HUES6 (cell line): Measurements from ENCODE around the gene PRR12.

Experiments
- H3K27ac ChIP-seq: 2 replicates; pipeline ENCODE4 v1.7.0; 2013; ENCODE audit warnings: low read depth, mild to moderate bottlenecking, low read length, inconsistent platforms
- H3K27me3 ChIP-seq: 2 replicates; pipeline ENCODE4 v1.6.1; 2013; ENCODE audit warnings: low read length; ENCODE audit not compliant: control insufficient read depth, insufficient read depth
- H3K36me3 ChIP-seq: 2 replicates; pipeline ENCODE4 v1.6.1; 2013; ENCODE audit warnings: low read length; ENCODE audit not compliant: control insufficient read depth, insufficient read depth
- H3K4me1 ChIP-seq: 2 replicates; pipeline ENCODE4 v1.6.1; 2013; ENCODE audit warnings: low read length; ENCODE audit not compliant: control insufficient read depth, insufficient read depth
- H3K4me3 ChIP-seq: 2 replicates; pipeline ENCODE4 v1.5.1; 2013; ENCODE audit warnings: low read depth, low read length
- H3K9ac ChIP-seq: one replicate; pipeline ENCODE4 v1.6.1; 2013; ENCODE audit warnings: mild to moderate bottlenecking, low read length
- H3K9me3 ChIP-seq: 2 replicates; pipeline ENCODE4 v1.6.1; 2013; ENCODE audit warnings: low read depth, low read length; ENCODE audit not compliant: control insufficient read depth, insufficient read depth

Gene PRR12

DNA sequence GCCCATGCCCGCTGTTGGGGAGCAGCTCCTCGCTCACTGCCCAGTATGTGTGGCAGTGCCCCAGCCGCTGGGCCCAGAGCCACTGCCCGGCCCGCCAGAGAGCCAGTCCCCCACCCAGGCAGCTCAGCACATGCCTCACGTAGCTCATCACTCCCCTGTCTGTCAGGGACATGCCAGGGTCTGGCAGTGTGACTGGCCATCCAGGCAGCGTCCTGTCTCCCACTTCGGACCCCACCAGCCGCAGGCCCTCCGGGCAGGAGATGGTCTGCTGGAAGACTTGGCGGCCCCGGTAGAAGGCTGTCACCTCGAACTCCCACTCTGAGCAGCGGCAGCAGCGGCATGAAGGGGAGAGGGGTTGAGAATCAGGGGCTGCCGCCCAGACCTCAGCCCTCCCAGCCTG is 71.0 kb downstream of the PRR12 start:
- Histone ChIP-seq H3K27ac (no peak overlapping the region), H3K9me3 (peaks cover 8% of the 10 kb centered on the region), H3K27me3 (no peaks in the 10 kb centered on the region), H3K9ac (no peak overlapping the region), H3K36me3 (peaks cover 61% of the 10 kb centered on the region), H3K4me1 (0 out of 2 replicates have a peak, but pooled peaks cover 2% of the 10 kb centered on the region), H3K4me3 (no peak overlapping the region)

DNA sequence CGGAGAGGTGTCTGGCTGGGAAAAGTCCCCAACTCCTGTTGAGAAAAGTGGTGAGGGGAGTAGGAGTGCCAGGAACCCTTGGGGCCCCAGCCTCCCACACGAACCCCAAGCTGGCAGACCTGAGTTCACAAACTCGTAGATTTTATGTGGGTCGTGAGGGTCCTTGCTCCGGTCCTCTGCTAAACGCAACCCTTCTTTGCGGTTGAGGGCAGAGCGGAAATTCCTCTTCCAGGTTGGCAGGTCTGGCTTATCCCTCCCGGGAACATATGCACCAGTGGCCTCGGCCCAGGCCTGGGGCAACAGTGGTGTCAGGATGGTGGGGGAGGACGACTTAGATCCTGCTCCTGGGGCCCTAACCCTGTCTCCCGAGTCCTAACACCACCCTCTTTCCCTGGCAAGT is 72.2 kb downstream of the PRR12 start:
- Histone ChIP-seq H3K27ac (no peak overlapping the region), H3K36me3 (peaks cover 58% of the 10 kb centered on the region), H3K9me3 (peaks cover 8% of the 10 kb centered on the region), H3K4me1 (0 out of 2 replicates have a peak, but pooled peaks cover 2% of the 10 kb centered on the region), H3K9ac (no peak overlapping the region), H3K4me3 (no peak overlapping the region), H3K27me3 (no peaks in the 10 kb centered on the region)

DNA sequence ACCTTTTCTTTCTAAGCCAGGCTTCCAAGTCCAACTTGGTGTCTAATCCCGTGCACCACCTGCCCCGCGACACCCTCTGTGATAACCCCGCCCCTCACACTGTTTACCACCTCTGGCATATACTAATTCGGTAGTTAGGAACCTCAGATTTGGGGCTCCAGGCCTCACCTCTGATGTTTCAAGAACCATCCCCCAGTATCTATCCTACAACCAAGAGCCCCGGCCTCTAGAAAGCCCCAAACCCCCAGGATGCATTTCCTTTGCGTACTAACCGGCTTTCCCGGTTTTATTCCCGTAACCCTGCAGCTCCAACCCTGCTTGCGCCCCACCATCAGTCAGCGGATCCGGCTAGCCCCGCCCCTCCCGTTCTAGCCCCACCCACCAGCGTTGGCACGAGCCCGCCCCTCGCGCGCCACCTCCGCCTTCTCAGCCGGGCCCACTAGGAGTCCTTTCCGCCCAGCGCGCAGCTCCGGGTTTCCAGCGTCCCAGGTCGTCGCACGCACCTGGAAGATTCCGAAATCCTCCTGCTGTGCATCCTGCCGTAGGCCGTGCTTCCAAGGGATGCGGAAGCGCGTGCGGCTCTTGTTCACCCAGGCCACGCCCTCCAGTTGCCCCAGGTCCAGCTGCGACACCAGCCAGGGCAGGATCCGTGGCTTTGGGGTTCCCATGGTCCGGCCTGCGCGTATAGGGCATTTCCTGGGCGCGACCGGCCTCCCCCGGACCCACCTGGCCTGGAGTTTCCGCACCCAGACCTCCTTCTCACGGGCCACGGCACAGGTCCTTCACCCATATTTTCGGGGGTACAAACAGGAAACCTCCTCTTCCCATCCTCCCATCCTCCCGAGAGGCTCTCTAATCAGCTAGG is 73.4 kb downstream of the PRR12 start:
- Histone ChIP-seq H3K4me1 (0 out of 2 replicates have a peak, but pooled peaks cover 2% of the 10 kb centered on the region), H3K36me3 (peaks cover 53% of the 10 kb centered on the region), H3K9me3 (peaks cover 8% of the 10 kb centered on the region), H3K9ac (peak overlapping the region; percentile 86), H3K27me3 (no peaks in the 10 kb centered on the region), H3K27ac (0 out of 2 replicates have a peak overlapping the region, but pooled peaks have one; percentile 11), H3K4me3 (peak overlapping the region; percentile 98)

DNA sequence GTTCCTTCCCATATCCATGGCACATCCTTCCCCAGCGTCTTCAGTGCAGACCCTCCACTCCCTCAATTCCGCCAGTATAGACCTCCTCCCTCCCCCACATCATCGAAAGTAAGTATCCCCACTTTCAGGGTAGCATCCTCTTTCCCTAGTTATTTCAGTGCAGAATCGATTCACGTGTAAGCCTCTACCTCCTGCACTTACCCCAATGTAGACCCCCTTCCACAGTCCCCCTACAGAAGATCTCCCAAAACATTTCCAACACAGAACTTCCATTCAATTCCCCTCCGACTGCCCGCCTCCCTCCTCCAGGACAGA is 74.0 kb downstream of the PRR12 start:
- peaks cover 6% of the 10 kb centered on the region for H3K9me3 ChIP-seq
- peak overlapping the region; percentile 98 for H3K4me3 ChIP-seq
- peak overlapping the region; percentile 86 for H3K9ac ChIP-seq
- H3K27me3 ChIP-seq: no peaks in the 10 kb centered on the region
- H3K4me1 ChIP-seq: 0 out of 2 replicates have a peak, but pooled peaks cover 2% of the 10 kb centered on the region
- peaks cover 51% of the 10 kb centered on the region for H3K36me3 ChIP-seq
- H3K27ac ChIP-seq: peak overlapping the region; percentile 11; the same call in 1 of the 2 replicates

DNA sequence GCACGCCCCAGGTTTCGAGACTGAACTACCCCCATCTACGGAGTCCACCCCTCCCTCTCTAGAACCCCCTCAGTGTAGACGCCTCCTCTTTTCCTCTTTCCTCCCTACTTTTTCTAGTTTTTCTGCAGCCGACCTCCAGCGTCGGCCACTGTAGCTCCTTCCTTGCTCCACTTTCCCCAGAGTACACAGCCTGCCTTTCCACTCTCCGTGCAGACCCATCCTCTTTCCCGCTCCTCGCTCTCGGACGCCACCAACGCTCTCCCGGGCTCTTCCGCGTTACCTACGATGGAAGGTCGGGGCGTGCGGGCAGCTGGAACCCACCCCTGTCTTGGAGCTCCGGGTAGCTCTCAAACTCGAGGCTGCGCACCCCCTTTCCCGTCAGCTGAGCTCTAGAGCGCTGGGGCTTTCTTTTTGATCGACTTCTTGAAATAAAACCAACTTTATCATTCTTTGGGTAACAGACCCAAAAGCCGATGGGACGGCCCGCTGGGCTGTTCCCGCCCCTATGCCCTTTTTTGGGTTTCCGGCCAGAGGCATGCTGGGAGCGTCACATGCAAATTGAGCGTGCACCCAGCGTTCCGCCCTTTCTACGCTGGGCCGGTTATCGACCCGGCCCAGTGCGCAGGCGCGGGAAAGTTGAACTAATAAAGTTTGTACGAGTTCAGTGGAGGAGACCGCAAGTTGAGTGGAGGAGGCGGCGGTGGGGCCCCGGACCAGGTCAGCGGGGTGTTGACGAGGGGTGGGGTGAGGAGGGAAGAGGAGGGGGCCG is 74.6 kb downstream of the PRR12 start, which contains the start of the genes BCL2L12 and IRF3:
TSS of gene BCL2L12 (plus strand) at position 583 of the 769 bp plus-strand sequence. CDS start 760 bp downstream, outside the sequence.
TSS of gene IRF3 (minus strand) at position 507 of the 769 bp plus-strand sequence. CDS start 1,019 bp downstream, outside the sequence.
- Histone ChIP-seq H3K27ac (peak within 1 kb of the TSS; percentile 38; the same call in 1 of the 2 replicates), H3K27me3 (no peaks in the 10 kb centered on the region), H3K4me3 (peak within 1 kb of the TSS; percentile 98), H3K9me3 (peaks cover under 1% of the 10 kb centered on the region; the same call in 1 of the 2 replicates), H3K36me3 (peaks cover 51% of the 10 kb centered on the region), H3K9ac (peak within 1 kb of the TSS; percentile 86), H3K4me1 (0 out of 2 replicates have a peak, but pooled peaks cover 2% of the 10 kb centered on the region)

DNA sequence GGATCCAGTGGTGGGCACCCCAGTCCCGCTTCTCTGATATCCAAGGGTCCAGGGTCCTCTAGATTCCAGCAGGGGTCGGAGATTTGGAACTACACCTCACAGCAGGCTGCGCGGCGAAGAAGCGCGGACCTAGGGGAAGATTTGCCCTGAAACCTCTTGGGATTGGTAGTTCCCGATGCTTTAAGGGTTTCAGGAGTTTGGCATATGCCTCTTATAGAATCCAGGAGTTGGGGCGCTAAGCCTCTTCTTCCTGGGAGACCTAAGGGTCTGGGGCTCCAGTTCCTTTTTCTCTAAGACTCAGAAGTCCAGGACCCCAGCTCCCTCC is 75.1 kb downstream of the PRR12 start:
- Histone ChIP-seq H3K9ac (peak overlapping the region; percentile 62), H3K36me3 (peaks cover 47% of the 10 kb centered on the region), H3K27ac (no peak overlapping the region), H3K4me3 (peak overlapping the region; percentile 98), H3K9me3 (no peaks in the 10 kb centered on the region), H3K4me1 (0 out of 2 replicates have a peak, but pooled peaks cover 2% of the 10 kb centered on the region), H3K27me3 (no peaks in the 10 kb centered on the region)

DNA sequence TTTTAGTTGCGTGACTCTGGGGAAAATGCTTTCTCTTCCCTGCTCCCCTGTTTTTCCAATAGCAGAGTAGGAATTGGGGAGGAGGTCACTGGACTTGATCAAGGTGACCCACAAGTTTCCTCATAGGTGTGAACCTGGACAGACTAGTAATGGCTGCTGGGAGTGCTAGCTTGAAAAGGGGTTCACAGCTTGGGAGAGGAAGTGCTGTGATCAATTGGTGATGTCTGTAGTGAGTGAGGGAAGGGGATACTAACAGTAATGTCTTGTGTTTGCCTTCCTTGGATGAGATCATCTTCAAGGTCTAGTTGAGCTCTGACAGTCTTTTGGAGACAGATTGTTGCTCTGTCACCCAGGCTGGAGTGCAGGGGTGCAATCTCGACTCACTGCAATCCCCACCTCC is 76.5 kb downstream of the PRR12 start:
- peaks cover 33% of the 10 kb centered on the region for H3K36me3 ChIP-seq
- no peak overlapping the region for H3K4me3 ChIP-seq
- peaks cover 10% of the 10 kb centered on the region for H3K4me1 ChIP-seq
- H3K9ac ChIP-seq: no peak overlapping the region
- H3K9me3 ChIP-seq: no peaks in the 10 kb centered on the region
- no peaks in the 10 kb centered on the region for H3K27me3 ChIP-seq
- no peak overlapping the region for H3K27ac ChIP-seq

DNA sequence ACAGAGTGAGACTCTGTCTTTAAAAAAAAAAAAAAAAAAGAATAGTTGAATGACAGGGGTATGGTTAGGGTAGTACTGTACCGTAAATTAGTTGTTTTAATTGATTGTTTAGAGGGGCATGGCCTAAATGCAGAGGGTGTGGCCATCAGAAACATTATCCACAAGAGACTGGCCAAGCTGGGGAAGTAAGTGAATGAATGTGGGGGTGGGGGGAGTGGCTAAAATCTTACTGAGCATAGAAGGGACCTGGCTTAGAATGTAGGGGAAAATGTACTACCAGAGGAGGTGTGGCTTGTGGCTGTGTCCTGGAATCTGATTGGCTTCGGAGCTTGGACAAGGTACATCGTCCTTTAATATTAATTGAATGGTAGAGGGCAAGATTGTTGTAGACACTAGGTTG is 78.5 kb downstream of the PRR12 start:
- peaks cover 7% of the 10 kb centered on the region for H3K4me1 ChIP-seq
- H3K9me3 ChIP-seq: no peaks in the 10 kb centered on the region
- H3K27me3 ChIP-seq: no peaks in the 10 kb centered on the region
- H3K9ac ChIP-seq: no peak overlapping the region
- no peak overlapping the region for H3K27ac ChIP-seq
- peaks cover 34% of the 10 kb centered on the region for H3K36me3 ChIP-seq
- H3K4me3 ChIP-seq: no peak overlapping the region

DNA sequence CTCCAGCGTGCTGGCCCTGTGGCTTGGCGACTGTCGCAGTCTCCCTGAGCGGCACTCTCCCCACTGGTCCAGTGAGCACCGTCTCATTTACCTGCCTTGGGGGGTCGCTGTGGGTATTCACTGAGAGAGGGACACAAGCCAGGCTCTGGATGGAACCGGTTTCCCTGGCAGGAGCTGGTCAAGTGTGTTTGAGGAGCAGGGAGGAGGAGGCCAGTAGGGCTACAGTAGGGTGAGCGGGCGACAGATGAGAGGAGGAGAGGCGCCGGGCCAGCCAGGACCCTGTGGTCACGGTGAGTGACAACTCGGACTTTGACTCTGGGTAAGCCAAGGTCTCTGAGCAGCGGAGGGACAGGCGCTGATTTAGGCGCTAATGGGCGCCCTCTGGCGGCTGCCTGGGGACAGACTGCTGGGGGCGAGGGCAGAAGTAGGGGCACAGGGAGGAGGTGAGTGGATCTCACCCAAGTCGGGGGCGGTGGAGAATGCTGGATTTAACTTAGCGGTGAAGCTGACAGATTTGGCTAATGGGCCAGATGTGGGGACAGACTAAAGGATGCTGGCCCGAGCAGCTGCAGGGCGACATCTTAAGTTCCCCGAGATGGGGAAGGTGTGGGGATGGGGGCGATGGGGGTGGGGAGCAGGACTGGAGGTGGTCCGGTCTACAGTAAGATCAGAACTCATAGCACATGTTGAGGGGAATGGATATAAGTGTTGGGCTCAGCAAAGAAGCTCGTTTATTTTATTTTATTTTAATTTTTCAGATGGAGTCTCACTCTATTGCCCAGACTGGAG is 81.3 kb downstream of the PRR12 start:
- Histone ChIP-seq H3K36me3 (peaks cover 31% of the 10 kb centered on the region), H3K9me3 (no peaks in the 10 kb centered on the region), H3K27ac (no peak overlapping the region), H3K27me3 (no peaks in the 10 kb centered on the region), H3K4me1 (peaks cover 10% of the 10 kb centered on the region), H3K9ac (peak overlapping the region; percentile 57), H3K4me3 (peak overlapping the region; percentile 45)
